MCF 10A (cell line): Measurements from ENCODE around the gene CDC25C. TPM values are rescaled to one million over a fixed set of nuclear protein-coding genes. Genes with fewer than 3 reads are reported as not detected.

Experiments
- BruUV-seq: library from RNA; stranded (reverse); fragments of 400-500 nt; replicated peaks from 2 replicates; lab custom pipeline; 2021; lab: Mats Ljungman, UMichigan
- CTCF ChIA-PET: fragments of 300-600 bp; sonication (Branson Sonifier 250); formaldehyde crosslinking; extraction: SDS; loops from one replicate; lab custom pipeline; 2021; ENCODE audit warnings: antibody characterized with exemption, inconsistent platforms; lab: Yijun Ruan, JAX
- POLR2A ChIA-PET: fragments of 300-600, 350-650 bp; sonication (Branson Sonifier 250); formaldehyde crosslinking; extraction: SDS; loops from one replicate; lab custom pipeline; 2020; ENCODE audit warnings: antibody characterized with exemption, inconsistent platforms; lab: Yijun Ruan, JAX
- DNase-seq: peaks from one replicate; pipeline ENCODE4 v3.0.0-alpha.2; 2018; ENCODE audit not compliant: unreplicated experiment
- H3K27ac Mint-ChIP-seq: one replicate; pipeline ENCODE4 v1.8.0; 2022; ENCODE audit warnings: mild to moderate bottlenecking, low read depth, mixed read lengths; ENCODE audit not compliant: unreplicated experiment
- H3K27me3 Mint-ChIP-seq: one replicate; pipeline ENCODE4 v1.8.0; 2022; ENCODE audit warnings: mixed read lengths; ENCODE audit not compliant: insufficient read depth, unreplicated experiment
- H3K36me3 Mint-ChIP-seq: one replicate; pipeline ENCODE4 v1.8.0; 2022; ENCODE audit warnings: mild to moderate bottlenecking, moderate library complexity, mixed read lengths; ENCODE audit not compliant: insufficient read depth, unreplicated experiment
- H3K4me1 Mint-ChIP-seq: one replicate; pipeline ENCODE4 v1.8.0; 2022; ENCODE audit warnings: mixed read lengths; ENCODE audit not compliant: insufficient read depth, unreplicated experiment
- H3K4me3 Mint-ChIP-seq: one replicate; pipeline ENCODE4 v1.8.0; 2022; ENCODE audit warnings: mild to moderate bottlenecking, moderate library complexity, mixed read lengths; ENCODE audit not compliant: unreplicated experiment
- H3K9me3 Mint-ChIP-seq: one replicate; pipeline ENCODE4 v1.8.0; 2022; ENCODE audit warnings: mixed read lengths; ENCODE audit not compliant: unreplicated experiment
- intact Hi-C: fragments of 100-400 bp; cut with micrococcal nuclease; formaldehyde crosslinking; loops from 2 replicates; pipeline ENCODE4 v1.14.1; 2022
- total RNA-seq: library from RNA; stranded (reverse); gene quantifications from 2 replicates; pipeline ENCODE4 v1.2.3, GENCODE V29; 2022
- TF ChIP-seq, protein P1 (sequence below): fragments of 200-600 bp; IDR thresholded peaks from one replicate; pipeline ENCODE4 v1.8.0; 2022; ENCODE audit warnings: antibody characterized with exemption, mild to moderate bottlenecking; ENCODE audit not compliant: unreplicated experiment

The CDC25C gene
- total RNA-seq, 1 experiment from 2014 or later = 12.2 TPM

DNA sequence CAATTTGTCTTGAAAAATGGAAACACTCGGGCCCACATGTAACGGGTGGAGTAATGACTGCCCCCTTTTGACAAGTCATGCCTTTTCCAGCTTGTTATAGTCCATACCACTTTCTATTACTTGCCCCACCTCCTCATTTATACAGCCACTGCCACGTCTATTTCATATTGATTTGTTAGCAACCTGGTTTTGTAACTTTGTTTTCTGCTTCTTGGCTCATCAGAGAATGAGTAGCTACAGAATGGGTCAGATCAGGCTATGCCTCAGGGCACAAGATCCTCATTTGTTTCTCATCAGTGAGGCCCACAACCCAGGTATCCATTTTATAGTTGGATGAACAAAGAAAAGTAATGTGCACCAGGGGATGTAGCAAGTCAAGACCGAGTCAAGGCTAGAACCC is 58.9 kb downstream of the CDC25C start:
- Mint-ChIP-seq H3K27ac (no peak overlapping the region), H3K4me3 (no peak overlapping the region), H3K27me3 (no peaks in the 10 kb centered on the region), H3K36me3 (no peaks in the 10 kb centered on the region), H3K9me3 (no peaks in the 10 kb centered on the region), H3K4me1 (no peaks in the 10 kb centered on the region)
- ChIA-PET CTCF (interaction anchor here (0.7 kb wide), 1 partner anchor 10 kb away, joined by 3 read pairs; no protein-coding TSS in a partner anchor), POLR2A (no interaction called here)
- BruUV-seq = no TSS peak
- intact Hi-C loops = no loop called here
- TF ChIP-seq, protein P1, sequence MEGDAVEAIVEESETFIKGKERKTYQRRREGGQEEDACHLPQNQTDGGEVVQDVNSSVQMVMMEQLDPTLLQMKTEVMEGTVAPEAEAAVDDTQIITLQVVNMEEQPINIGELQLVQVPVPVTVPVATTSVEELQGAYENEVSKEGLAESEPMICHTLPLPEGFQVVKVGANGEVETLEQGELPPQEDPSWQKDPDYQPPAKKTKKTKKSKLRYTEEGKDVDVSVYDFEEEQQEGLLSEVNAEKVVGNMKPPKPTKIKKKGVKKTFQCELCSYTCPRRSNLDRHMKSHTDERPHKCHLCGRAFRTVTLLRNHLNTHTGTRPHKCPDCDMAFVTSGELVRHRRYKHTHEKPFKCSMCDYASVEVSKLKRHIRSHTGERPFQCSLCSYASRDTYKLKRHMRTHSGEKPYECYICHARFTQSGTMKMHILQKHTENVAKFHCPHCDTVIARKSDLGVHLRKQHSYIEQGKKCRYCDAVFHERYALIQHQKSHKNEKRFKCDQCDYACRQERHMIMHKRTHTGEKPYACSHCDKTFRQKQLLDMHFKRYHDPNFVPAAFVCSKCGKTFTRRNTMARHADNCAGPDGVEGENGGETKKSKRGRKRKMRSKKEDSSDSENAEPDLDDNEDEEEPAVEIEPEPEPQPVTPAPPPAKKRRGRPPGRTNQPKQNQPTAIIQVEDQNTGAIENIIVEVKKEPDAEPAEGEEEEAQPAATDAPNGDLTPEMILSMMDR = no peak
- DNase-seq = no peak

DNA sequence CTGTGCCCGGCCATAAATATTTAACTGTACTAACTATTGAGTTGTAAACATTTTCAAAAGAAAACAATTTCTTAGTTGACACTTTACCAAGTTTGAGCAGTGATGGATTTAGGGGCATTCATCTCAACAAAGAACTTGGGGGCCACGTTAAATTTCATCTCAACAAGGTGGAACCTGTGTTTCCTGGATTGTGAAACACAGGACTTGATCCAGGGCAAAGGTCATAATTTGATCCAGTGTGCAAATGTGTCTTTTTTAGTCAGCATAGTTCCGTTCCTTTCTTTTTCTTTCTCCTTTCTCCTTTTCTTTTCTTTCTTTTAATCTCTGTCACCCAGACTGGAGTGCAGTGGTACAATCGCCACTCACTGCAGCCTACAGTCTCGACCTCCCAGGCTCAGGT is 60.3 kb downstream of the CDC25C start:
- no TSS peak for BruUV-seq
- intact Hi-C loops = no loop called here
- CTCF ChIA-PET = interaction anchor here (0.7 to 0.9 kb wide), 2 partner anchors 49 to 235 kb away, joined by 3 to 4 read pairs; no protein-coding TSS in a partner anchor
- no peak for DNase-seq
- Mint-ChIP-seq H3K4me3 (no peak overlapping the region), H3K9me3 (no peaks in the 10 kb centered on the region), H3K27ac (no peak overlapping the region), H3K4me1 (no peaks in the 10 kb centered on the region), H3K36me3 (no peaks in the 10 kb centered on the region), H3K27me3 (no peaks in the 10 kb centered on the region)
- TF ChIP-seq, protein P1 = no peak
- POLR2A ChIA-PET = interaction anchor here (0.7 kb wide), 1 partner anchor 1057 kb away, joined by 4 read pairs; no protein-coding TSS in a partner anchor

DNA sequence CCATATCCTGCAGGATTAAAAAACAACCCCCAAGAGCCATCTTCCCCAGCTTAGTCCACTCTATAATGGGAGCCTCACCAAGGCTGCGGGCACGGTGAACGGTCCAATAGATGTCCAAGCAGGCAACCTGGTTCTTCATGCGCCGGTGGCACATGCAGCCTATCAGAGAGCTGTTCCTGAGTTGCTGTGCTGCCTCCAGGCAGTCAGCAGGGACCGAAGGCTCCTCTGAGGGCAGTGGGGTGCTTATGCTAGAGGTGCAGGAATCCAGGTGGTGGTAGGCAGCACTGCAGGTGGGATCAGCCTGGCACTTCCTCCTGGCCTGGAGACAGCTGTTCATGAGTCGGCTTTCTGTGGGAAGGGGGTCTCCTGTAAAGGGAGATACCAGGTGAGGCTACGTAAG is 67.4 kb downstream of the CDC25C start:
- Mint-ChIP-seq H3K36me3 (no peaks in the 10 kb centered on the region), H3K27me3 (peaks cover 22% of the 10 kb centered on the region), H3K27ac (no peak overlapping the region), H3K4me3 (no peak overlapping the region), H3K9me3 (no peaks in the 10 kb centered on the region), H3K4me1 (peaks cover 6% of the 10 kb centered on the region)
- TF ChIP-seq, protein P1 = no peak
- intact Hi-C loops = no loop called here
- no peak for DNase-seq
- BruUV-seq = no TSS peak
- POLR2A ChIA-PET = no interaction called here
- CTCF ChIA-PET = interaction anchor here (0.8 to 1.6 kb wide), 3 partner anchors 9 to 41 kb away, joined by 3 read pairs; no protein-coding TSS in a partner anchor

DNA sequence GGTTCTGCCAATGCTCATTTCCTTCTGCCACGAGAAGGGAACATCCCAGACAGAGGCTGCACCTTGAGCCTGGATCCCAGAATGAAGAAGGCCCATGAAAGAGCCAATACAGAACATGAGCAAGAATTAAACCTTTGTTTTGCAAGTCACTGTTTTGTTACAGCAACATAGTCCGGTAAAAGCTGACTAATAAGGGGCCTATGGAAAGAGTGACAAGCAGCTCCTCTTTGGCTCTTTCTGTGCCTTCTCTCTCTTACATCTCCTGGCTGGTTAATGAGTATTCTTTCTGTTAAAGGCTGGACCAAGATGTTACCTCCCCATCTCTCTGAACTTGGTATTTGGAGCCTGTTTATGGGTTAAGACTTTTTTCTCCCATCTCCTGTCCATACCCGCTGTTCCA is 68.0 kb downstream of the CDC25C start:
- Mint-ChIP-seq H3K27me3 (peaks cover 28% of the 10 kb centered on the region), H3K36me3 (no peaks in the 10 kb centered on the region), H3K4me3 (no peak overlapping the region), H3K27ac (no peak overlapping the region), H3K9me3 (no peaks in the 10 kb centered on the region), H3K4me1 (peaks cover 6% of the 10 kb centered on the region)
- BruUV-seq = no TSS peak
- ChIA-PET POLR2A (no interaction called here), CTCF (interaction anchor here (0.6 to 1.6 kb wide), 3 partner anchors 28 to 765 kb away, joined by 3 to 4 read pairs (median 3); no protein-coding TSS in a partner anchor)
- no peak for DNase-seq
- TF ChIP-seq, protein P1 = no peak
- intact Hi-C loops = no loop called here
